Panc1 (cell line): ENCODE data around the gene ADGRL3. TPM values are rescaled to one million over a fixed set of nuclear protein-coding genes. Genes with fewer than 3 reads are reported as not detected.

Source experiments
- ATAC-seq: fragments of 200-7000 bp; cut with Tn5 transposase; 2 replicates; pipeline ENCODE4 v1.9.1; 2020; ENCODE audit warnings: mild to moderate bottlenecking, moderate library complexity
- BruUV-seq: library from RNA; stranded (reverse); fragments of 400-500 nt; replicated peaks from 2 replicates; lab custom pipeline; 2021; lab: Mats Ljungman, UMichigan
- CTCF ChIA-PET: fragments of 300-600 bp; sonication (Branson Sonifier 250); formaldehyde crosslinking; loops from one replicate; lab custom pipeline; 2022; ENCODE audit warnings: antibody characterized with exemption; lab: Charles Lee
- POLR2A ChIA-PET: fragments of 300-600 bp; sonication (Branson Sonifier 250); formaldehyde crosslinking; loops from one replicate; lab custom pipeline; 2022; ENCODE audit warnings: antibody characterized with exemption; lab: Charles Lee
- DNase-seq: peaks from one replicate; pipeline ENCODE4 v3.0.0-alpha.2; 2010; ENCODE audit warnings: low read depth, low spot score
- H3K27ac ChIP-seq: 2 replicates; pipeline ENCODE4 v1.5.1; 2011; ENCODE audit warnings: mild to moderate bottlenecking, low read length, inconsistent platforms
- H3K27me3 ChIP-seq: fragments of 200-500 bp; sonication (Bioruptor generic); 2 replicates; pipeline ENCODE4 v1.6.0; 2014; ENCODE audit warnings: low read length, inconsistent platforms; ENCODE audit not compliant: control insufficient read depth, insufficient read depth
- H3K36me3 ChIP-seq: fragments of 200-500 bp; sonication (Bioruptor generic); 2 replicates; pipeline ENCODE4 v1.5.1; 2014; ENCODE audit warnings: inconsistent platforms, mild to moderate bottlenecking, low read length, moderate library complexity; ENCODE audit not compliant: control insufficient read depth, insufficient read depth
- H3K4me1 ChIP-seq: 2 replicates; pipeline ENCODE4 v1.5.1; 2011; ENCODE audit warnings: inconsistent platforms, mild to moderate bottlenecking, low read length, moderate library complexity; ENCODE audit not compliant: control insufficient read depth, insufficient read depth
- H3K4me3 ChIP-seq, 2 experiments: 2 replicates each; pipeline ENCODE4 v1.5.1; 2011 to 2012; ENCODE audit warnings: low read depth in 2 of 2, low read length in 2 of 2, mild to moderate bottlenecking in 2 of 2, inconsistent platforms in 1 of 2, moderate library complexity in 1 of 2
- H3K9me3 ChIP-seq: fragments of 200-500 bp; sonication (Bioruptor generic); 2 replicates; pipeline ENCODE4 v1.5.1; 2014; ENCODE audit warnings: low read depth, mild to moderate bottlenecking, inconsistent platforms, low read length, moderate library complexity; ENCODE audit not compliant: control insufficient read depth, insufficient read depth
- CTCF ChIP-seq: fragments of 450-650 bp; IDR thresholded peaks from 2 replicates; pipeline ENCODE4 v1.5.1; 2017; ENCODE audit warnings: mild to moderate bottlenecking
- POLR2AphosphoS5 ChIP-seq: IDR thresholded peaks from 2 replicates; pipeline ENCODE4 v1.6.1; 2012; ENCODE audit warnings: mild to moderate bottlenecking, low read depth, low read length, moderate library complexity
- REST ChIP-seq, 2 experiments: IDR thresholded peaks; 2 replicates each; pipeline ENCODE4 v1.6.1; 2011 to 2012; ENCODE audit warnings: low read depth in 2 of 2, control low read depth in 1 of 2, low read length in 1 of 2, mild to moderate bottlenecking in 1 of 2, moderate library complexity in 1 of 2; ENCODE audit not compliant: insufficient read depth in 1 of 2
- SIN3A ChIP-seq: IDR thresholded peaks from 2 replicates; pipeline ENCODE4 v1.6.1; 2012; ENCODE audit warnings: low read depth, mild to moderate bottlenecking, low read length, moderate library complexity, borderline replicate concordance; ENCODE audit not compliant: insufficient read depth
- TCF7L2 ChIP-seq: IDR thresholded peaks from 2 replicates; pipeline ENCODE4 v1.6.1; 2011; ENCODE audit warnings: mild to moderate bottlenecking, low read depth, low read length, inconsistent platforms
- in situ Hi-C: cut with HindIII; loops from 2 replicates; pipeline ENCODE4 v1.10.0; 2016; ENCODE audit warnings: low sequenced_read_pairs, low pct_unique_long_range_greater_than_20kb
- intact Hi-C: fragments of 100-400 bp; cut with micrococcal nuclease; formaldehyde crosslinking; loops from one replicate; pipeline ENCODE4 v1.10.0; 2022; ENCODE audit not compliant: unreplicated experiment
- total RNA-seq: library from RNA; stranded (reverse); gene quantifications from one replicate; pipeline ENCODE4 v1.2.1, GENCODE V29; 2021; ENCODE audit not compliant: unreplicated experiment

The ADGRL3 gene
- total RNA-seq, 1 experiment from 2014 or later = 0.23 TPM

GRCh38 chr4:61379406-61379805 is 179.3 kb downstream of the ADGRL3 start:
- DNase-seq (no peak), ATAC-seq (no peak)
- no TSS peak for BruUV-seq
- H3K4me1 ChIP-seq = no peaks in the 10 kb centered on the region
- in situ Hi-C loops = no loop called here
- POLR2A ChIA-PET = no interaction called here
- H3K36me3 ChIP-seq = no peaks in the 10 kb centered on the region
- CTCF ChIA-PET = no interaction called here
- H3K27ac ChIP-seq = no peak overlapping the region
- H3K9me3 ChIP-seq = no peaks in the 10 kb centered on the region
- no peak for TF ChIP-seq CTCF
- TF ChIP-seq REST (IDR thresholded peaks at IDR 0.05; ENCODE audit: insufficient read depth in 1 of 2, low read depth in 2 of 2, low read length in 1 of 2) = no peak
- TF ChIP-seq POLR2AphosphoS5 = no peak
- TF ChIP-seq SIN3A = no peak
- TF ChIP-seq TCF7L2 = no peak
- intact Hi-C loops = no loop called here
- H3K27me3 ChIP-seq = no peaks in the 10 kb centered on the region
- no peak overlapping the region for H3K4me3 ChIP-seq

- TF ChIP-seq TCF7L2 (no peak), POLR2AphosphoS5 (no peak), SIN3A (no peak), CTCF (no peak), REST (IDR thresholded peaks at IDR 0.05; ENCODE audit: insufficient read depth in 1 of 2, low read depth in 2 of 2, low read length in 1 of 2) (no peak)
- Histone ChIP-seq H3K4me3 (no peak overlapping the region), H3K4me1 (no peaks in the 10 kb centered on the region), H3K27me3 (no peaks in the 10 kb centered on the region), H3K36me3 (no peaks in the 10 kb centered on the region), H3K27ac (no peak overlapping the region), H3K9me3 (no peaks in the 10 kb centered on the region)
- DNase-seq = no peak
- in situ Hi-C loops = no loop called here
- intact Hi-C loops = no loop called here
- no peak for ATAC-seq
- BruUV-seq = no TSS peak
- ChIA-PET POLR2A (no interaction called here), CTCF (interaction anchor here (0.6 kb wide), 1 partner anchor 478 kb away, joined by 5 read pairs; no protein-coding TSS in a partner anchor)
Measured at GRCh38 chr4:61380865-61381264, 180.7 kb downstream of the ADGRL3 start.
